ENCODE measurements around the gene CCDC71.

CCDC71 gene

DNA sequence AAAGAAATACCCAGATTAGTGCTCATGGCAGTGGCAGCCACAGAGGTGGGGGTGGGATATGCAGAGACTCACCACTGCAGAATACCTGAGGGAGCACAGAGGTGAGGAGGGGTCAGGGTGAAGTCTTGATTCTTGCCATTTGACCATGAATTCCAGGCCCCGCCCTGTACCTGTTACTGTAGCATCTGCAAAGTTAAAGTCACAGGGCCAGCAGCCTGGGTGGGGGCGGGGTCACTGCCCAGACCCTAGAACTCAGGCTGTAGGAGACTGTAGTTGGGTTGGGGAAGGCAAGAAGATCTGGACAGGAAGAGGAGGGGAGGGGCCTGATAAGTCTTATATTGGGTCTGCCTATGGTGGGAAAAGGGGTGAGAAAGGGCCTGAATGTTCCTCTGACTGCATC, 14.5 kb downstream of the CCDC71 start:
- no peak for TF ChIP-seq EZH2phosphoT487 (conservative IDR thresholded peaks at IDR 0.05; ENCODE audit: low read length)
- TF ChIP-seq, protein P1, sequence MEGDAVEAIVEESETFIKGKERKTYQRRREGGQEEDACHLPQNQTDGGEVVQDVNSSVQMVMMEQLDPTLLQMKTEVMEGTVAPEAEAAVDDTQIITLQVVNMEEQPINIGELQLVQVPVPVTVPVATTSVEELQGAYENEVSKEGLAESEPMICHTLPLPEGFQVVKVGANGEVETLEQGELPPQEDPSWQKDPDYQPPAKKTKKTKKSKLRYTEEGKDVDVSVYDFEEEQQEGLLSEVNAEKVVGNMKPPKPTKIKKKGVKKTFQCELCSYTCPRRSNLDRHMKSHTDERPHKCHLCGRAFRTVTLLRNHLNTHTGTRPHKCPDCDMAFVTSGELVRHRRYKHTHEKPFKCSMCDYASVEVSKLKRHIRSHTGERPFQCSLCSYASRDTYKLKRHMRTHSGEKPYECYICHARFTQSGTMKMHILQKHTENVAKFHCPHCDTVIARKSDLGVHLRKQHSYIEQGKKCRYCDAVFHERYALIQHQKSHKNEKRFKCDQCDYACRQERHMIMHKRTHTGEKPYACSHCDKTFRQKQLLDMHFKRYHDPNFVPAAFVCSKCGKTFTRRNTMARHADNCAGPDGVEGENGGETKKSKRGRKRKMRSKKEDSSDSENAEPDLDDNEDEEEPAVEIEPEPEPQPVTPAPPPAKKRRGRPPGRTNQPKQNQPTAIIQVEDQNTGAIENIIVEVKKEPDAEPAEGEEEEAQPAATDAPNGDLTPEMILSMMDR (IDR thresholded peaks at IDR 0.05; ENCODE audit: insufficient read depth, low read length, poor library complexity, severe bottlenecking), result no peak
- no peak overlapping the region for H3K4me2 ChIP-seq (ENCODE audit: low read depth, low read length, poor library complexity, severe bottlenecking)
- no peaks in the 10 kb centered on the region for H3F3A ChIP-seq (ENCODE audit: insufficient read depth)
- H3K9ac ChIP-seq (ENCODE audit: low read length), result no peak overlapping the region
- H4K20me1 ChIP-seq (ENCODE audit: low read depth, low read length), result no peaks in the 10 kb centered on the region
- no peak overlapping the region for H3K27ac ChIP-seq (ENCODE audit: low read depth, low read length)
- no peak overlapping the region for H3K4me3 ChIP-seq (ENCODE audit: insufficient read depth, low read length, poor library complexity, severe bottlenecking)
- H2AFZ ChIP-seq (ENCODE audit: low read depth, low read length, severe bottlenecking), result no peak overlapping the region
- no peaks in the 10 kb centered on the region for H3K27me3 ChIP-seq (ENCODE audit: low read length)
- no peaks in the 10 kb centered on the region for H3K36me3 ChIP-seq (ENCODE audit: low read length)
- H3K9me2 ChIP-seq (replicated peaks; ENCODE audit: insufficient read depth, low read length), result no peaks in the 10 kb centered on the region
- no peaks in the 10 kb centered on the region for H3K79me2 ChIP-seq (ENCODE audit: insufficient read depth, low read length)
- H3K9me3 ChIP-seq (ENCODE audit: insufficient read depth, low read length), result no peaks in the 10 kb centered on the region

GRCh38 chr3:49148159-49148558, 18.0 kb downstream of the CCDC71 start:
- no peaks in the 10 kb centered on the region for H3K79me2 ChIP-seq (ENCODE audit: insufficient read depth, low read length)
- no peaks in the 10 kb centered on the region for H3K36me3 ChIP-seq (ENCODE audit: low read length)
- no peak overlapping the region for H3K9ac ChIP-seq (ENCODE audit: low read length)
- no peaks in the 10 kb centered on the region for H4K20me1 ChIP-seq (ENCODE audit: low read depth, low read length)
- no peak overlapping the region for H3K27ac ChIP-seq (ENCODE audit: low read depth, low read length)
- H3K4me3 ChIP-seq (ENCODE audit: insufficient read depth, low read length, poor library complexity, severe bottlenecking), result no peak overlapping the region
- H3F3A ChIP-seq (ENCODE audit: insufficient read depth), result no peaks in the 10 kb centered on the region
- H3K4me2 ChIP-seq (ENCODE audit: low read depth, low read length, poor library complexity, severe bottlenecking), result no peak overlapping the region
- H3K9me3 ChIP-seq (ENCODE audit: insufficient read depth, low read length), result no peaks in the 10 kb centered on the region
- no peaks in the 10 kb centered on the region for H3K27me3 ChIP-seq (ENCODE audit: low read length)
- H3K9me2 ChIP-seq (replicated peaks; ENCODE audit: insufficient read depth, low read length), result no peaks in the 10 kb centered on the region
- H2AFZ ChIP-seq (ENCODE audit: low read depth, low read length, severe bottlenecking), result no peak overlapping the region
- TF ChIP-seq EZH2phosphoT487 (conservative IDR thresholded peaks at IDR 0.05; ENCODE audit: low read length), result no peak
- TF ChIP-seq, protein P1 (IDR thresholded peaks at IDR 0.05; ENCODE audit: insufficient read depth, low read length, poor library complexity, severe bottlenecking), result no peak

GRCh38 chr3:49140080-49140479, 26.1 kb downstream of the CCDC71 start:
- Histone ChIP-seq H3K4me3 (ENCODE audit: insufficient read depth, low read length, poor library complexity, severe bottlenecking) (no peak overlapping the region), H3K9ac (ENCODE audit: low read length) (no peak overlapping the region), H3K36me3 (ENCODE audit: low read length) (no peaks in the 10 kb centered on the region), H4K20me1 (ENCODE audit: low read depth, low read length) (no peaks in the 10 kb centered on the region), H3K27me3 (ENCODE audit: low read length) (no peaks in the 10 kb centered on the region), H3K9me3 (ENCODE audit: insufficient read depth, low read length) (no peaks in the 10 kb centered on the region), H3K9me2 (replicated peaks; ENCODE audit: insufficient read depth, low read length) (no peaks in the 10 kb centered on the region), H3K4me2 (ENCODE audit: low read depth, low read length, poor library complexity, severe bottlenecking) (no peak overlapping the region), H2AFZ (ENCODE audit: low read depth, low read length, severe bottlenecking) (no peak overlapping the region), H3F3A (ENCODE audit: insufficient read depth) (no peaks in the 10 kb centered on the region), H3K79me2 (ENCODE audit: insufficient read depth, low read length) (no peaks in the 10 kb centered on the region), H3K27ac (ENCODE audit: low read depth, low read length) (no peak overlapping the region)
- no peak for TF ChIP-seq EZH2phosphoT487 (conservative IDR thresholded peaks at IDR 0.05; ENCODE audit: low read length)
- TF ChIP-seq, protein P1 (IDR thresholded peaks at IDR 0.05; ENCODE audit: insufficient read depth, low read length, poor library complexity, severe bottlenecking), result no peak
